ENCODE data around the gene LRP1B.

DNA sequence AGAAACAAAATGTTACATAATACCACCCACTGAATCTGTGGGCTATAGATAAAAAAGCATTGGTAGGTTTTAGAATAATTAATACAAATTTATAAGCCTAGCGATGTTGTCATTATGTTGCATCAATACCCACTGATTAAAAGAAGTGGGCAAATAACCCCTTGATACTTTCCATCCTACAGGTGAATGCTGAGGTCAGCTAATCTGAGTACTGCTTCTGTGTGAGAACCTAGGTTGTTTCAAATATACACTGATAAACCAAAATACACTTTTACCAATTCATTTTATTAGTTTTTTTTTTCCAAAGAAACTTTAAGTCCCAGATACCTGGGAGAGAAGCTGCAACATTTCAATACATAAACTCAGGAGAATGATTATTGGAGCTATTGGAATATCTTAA is 948.6 kb downstream of the LRP1B start:
- TF ChIP-seq, protein P1, sequence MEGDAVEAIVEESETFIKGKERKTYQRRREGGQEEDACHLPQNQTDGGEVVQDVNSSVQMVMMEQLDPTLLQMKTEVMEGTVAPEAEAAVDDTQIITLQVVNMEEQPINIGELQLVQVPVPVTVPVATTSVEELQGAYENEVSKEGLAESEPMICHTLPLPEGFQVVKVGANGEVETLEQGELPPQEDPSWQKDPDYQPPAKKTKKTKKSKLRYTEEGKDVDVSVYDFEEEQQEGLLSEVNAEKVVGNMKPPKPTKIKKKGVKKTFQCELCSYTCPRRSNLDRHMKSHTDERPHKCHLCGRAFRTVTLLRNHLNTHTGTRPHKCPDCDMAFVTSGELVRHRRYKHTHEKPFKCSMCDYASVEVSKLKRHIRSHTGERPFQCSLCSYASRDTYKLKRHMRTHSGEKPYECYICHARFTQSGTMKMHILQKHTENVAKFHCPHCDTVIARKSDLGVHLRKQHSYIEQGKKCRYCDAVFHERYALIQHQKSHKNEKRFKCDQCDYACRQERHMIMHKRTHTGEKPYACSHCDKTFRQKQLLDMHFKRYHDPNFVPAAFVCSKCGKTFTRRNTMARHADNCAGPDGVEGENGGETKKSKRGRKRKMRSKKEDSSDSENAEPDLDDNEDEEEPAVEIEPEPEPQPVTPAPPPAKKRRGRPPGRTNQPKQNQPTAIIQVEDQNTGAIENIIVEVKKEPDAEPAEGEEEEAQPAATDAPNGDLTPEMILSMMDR (IDR thresholded peaks at IDR 0.05; ENCODE audit: borderline replicate concordance, extremely low read depth, low read length, poor library complexity, severe bottlenecking): no peak
- no peak for TF ChIP-seq EZH2 (IDR thresholded peaks at IDR 0.05; ENCODE audit: borderline replicate concordance, low read depth, low read length, severe bottlenecking)

All from DND-41 (cell line).